ENCODE measurements around the gene MIB1.

MIB1 gene

GRCh38 chr18:21834299-21834660, 93.7 kb downstream of the MIB1 start:
- WGBS (ENCODE audit: insufficient coverage, insufficient read length) = no CpG with 5 or more reads among the region's 3 CpGs
- H3K4me1 ChIP-seq (ENCODE audit: control insufficient read depth, insufficient read depth, low read length) = no peaks in the 10 kb centered on the region

GRCh38 chr18:21841570-21841969, 101.0 kb downstream of the MIB1 start:
- no peak for DNase-seq (ENCODE audit: low read depth, low spot score)
- WGBS (ENCODE audit: insufficient coverage, insufficient read length) = no CpG with 5 or more reads among the region's 1 CpG
- H3K27me3 ChIP-seq (ENCODE audit: control insufficient read depth, insufficient read depth, low read length) = no peaks in the 10 kb centered on the region
- H3K9me3 ChIP-seq (ENCODE audit: control insufficient read depth, insufficient read depth, low read length) = no peaks in the 10 kb centered on the region
- no peak overlapping the region for H3K4me3 ChIP-seq (ENCODE audit: low read length)
- no peaks in the 10 kb centered on the region for H3K4me1 ChIP-seq (ENCODE audit: control insufficient read depth, insufficient read depth, low read length)
- peaks cover 4% of the 10 kb centered on the region; the same call in 1 of the 2 replicates for H3K36me3 ChIP-seq (ENCODE audit: control insufficient read depth, insufficient read depth, low read length)
- H3K27ac ChIP-seq (ENCODE audit: low read length) = no peak overlapping the region

More at GRCh38 chr18:21834299-21834660, 93.7 kb downstream of the MIB1 start:
- Histone ChIP-seq H3K9me3 (ENCODE audit: control insufficient read depth, insufficient read depth, low read length) (no peaks in the 10 kb centered on the region), H3K4me3 (ENCODE audit: low read length) (no peak overlapping the region), H3K27ac (ENCODE audit: low read length) (no peak overlapping the region), H3K36me3 (ENCODE audit: control insufficient read depth, insufficient read depth, low read length) (no peaks in the 10 kb centered on the region), H3K27me3 (ENCODE audit: control insufficient read depth, insufficient read depth, low read length) (no peaks in the 10 kb centered on the region)
- DNase-seq (ENCODE audit: low read depth, low spot score) = no peak

DNA sequence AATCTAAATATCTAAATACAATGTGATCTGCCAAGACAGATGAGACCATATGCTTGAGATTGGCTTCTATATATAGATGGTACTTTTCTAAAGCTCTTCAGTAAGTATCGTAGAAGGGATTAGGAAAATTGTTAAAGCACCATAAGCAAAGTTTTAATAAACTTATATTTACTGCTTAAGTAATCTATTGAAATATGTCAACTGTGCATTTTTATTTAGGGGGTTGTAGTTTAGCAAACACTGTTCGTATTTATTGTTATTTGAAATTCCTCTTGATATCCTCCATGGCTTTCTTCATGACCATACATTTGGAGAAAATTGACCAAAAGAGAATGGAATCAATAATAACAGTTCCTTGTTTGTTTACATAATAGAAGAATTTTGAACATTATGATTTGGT, 102.7 kb downstream of the MIB1 start:
- H3K9me3 ChIP-seq (ENCODE audit: control insufficient read depth, insufficient read depth, low read length) = no peaks in the 10 kb centered on the region
- no peaks in the 10 kb centered on the region for H3K4me1 ChIP-seq (ENCODE audit: control insufficient read depth, insufficient read depth, low read length)
- no peak for DNase-seq (ENCODE audit: low read depth, low spot score)
- H3K4me3 ChIP-seq (ENCODE audit: low read length) = no peak overlapping the region
- WGBS (ENCODE audit: insufficient coverage, insufficient read length) = no CpG with 5 or more reads among the region's 2 CpGs
- H3K27ac ChIP-seq (ENCODE audit: low read length) = no peak overlapping the region
- H3K36me3 ChIP-seq (ENCODE audit: control insufficient read depth, insufficient read depth, low read length) = peaks cover 5% of the 10 kb centered on the region; the same call in 1 of the 2 replicates
- H3K27me3 ChIP-seq (ENCODE audit: control insufficient read depth, insufficient read depth, low read length) = no peaks in the 10 kb centered on the region

- H3K4me3 ChIP-seq (ENCODE audit: low read length) = no peak overlapping the region
- DNase-seq (ENCODE audit: low read depth, low spot score) = no peak
- H3K27ac ChIP-seq (ENCODE audit: low read length) = no peak overlapping the region
- no peaks in the 10 kb centered on the region for H3K4me1 ChIP-seq (ENCODE audit: control insufficient read depth, insufficient read depth, low read length)
- H3K36me3 ChIP-seq (ENCODE audit: control insufficient read depth, insufficient read depth, low read length) = peaks cover 3% of the 10 kb centered on the region; the same call in 1 of the 2 replicates
- H3K9me3 ChIP-seq (ENCODE audit: control insufficient read depth, insufficient read depth, low read length) = no peaks in the 10 kb centered on the region
- no CpG with 5 or more reads among the region's 5 CpGs for WGBS (ENCODE audit: insufficient coverage, insufficient read length)
- H3K27me3 ChIP-seq (ENCODE audit: control insufficient read depth, insufficient read depth, low read length) = no peaks in the 10 kb centered on the region
Measured at GRCh38 chr18:21851327-21851961, 110.9 kb downstream of the MIB1 start.

DNA sequence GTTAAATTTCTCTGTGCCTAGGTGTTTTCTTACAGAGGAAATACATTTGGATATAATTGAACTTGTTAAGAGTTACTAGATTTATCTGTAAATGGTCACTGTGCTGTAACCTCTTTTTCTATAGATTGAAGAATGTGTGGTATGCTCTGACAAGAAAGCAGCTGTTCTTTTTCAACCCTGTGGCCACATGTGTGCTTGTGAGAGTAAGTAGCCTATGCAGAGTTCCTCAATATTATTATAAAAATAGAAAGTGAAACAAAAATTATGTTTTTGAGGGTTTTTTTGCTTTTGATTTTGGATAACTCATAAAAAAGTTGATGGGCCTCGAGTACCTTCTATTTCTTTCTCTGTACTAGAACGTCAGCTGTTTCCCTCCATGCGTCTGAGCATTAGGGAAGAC, 112.4 kb downstream of the MIB1 start:
- Histone ChIP-seq H3K4me3 (ENCODE audit: low read length) (no peak overlapping the region), H3K36me3 (ENCODE audit: control insufficient read depth, insufficient read depth, low read length) (no peaks in the 10 kb centered on the region), H3K27me3 (ENCODE audit: control insufficient read depth, insufficient read depth, low read length) (no peaks in the 10 kb centered on the region), H3K4me1 (ENCODE audit: control insufficient read depth, insufficient read depth, low read length) (no peaks in the 10 kb centered on the region), H3K27ac (ENCODE audit: low read length) (no peak overlapping the region), H3K9me3 (ENCODE audit: control insufficient read depth, insufficient read depth, low read length) (no peaks in the 10 kb centered on the region)
- no CpG with 5 or more reads among the region's 3 CpGs for WGBS (ENCODE audit: insufficient coverage, insufficient read length)
- no peak for DNase-seq (ENCODE audit: low read depth, low spot score)

DNA sequence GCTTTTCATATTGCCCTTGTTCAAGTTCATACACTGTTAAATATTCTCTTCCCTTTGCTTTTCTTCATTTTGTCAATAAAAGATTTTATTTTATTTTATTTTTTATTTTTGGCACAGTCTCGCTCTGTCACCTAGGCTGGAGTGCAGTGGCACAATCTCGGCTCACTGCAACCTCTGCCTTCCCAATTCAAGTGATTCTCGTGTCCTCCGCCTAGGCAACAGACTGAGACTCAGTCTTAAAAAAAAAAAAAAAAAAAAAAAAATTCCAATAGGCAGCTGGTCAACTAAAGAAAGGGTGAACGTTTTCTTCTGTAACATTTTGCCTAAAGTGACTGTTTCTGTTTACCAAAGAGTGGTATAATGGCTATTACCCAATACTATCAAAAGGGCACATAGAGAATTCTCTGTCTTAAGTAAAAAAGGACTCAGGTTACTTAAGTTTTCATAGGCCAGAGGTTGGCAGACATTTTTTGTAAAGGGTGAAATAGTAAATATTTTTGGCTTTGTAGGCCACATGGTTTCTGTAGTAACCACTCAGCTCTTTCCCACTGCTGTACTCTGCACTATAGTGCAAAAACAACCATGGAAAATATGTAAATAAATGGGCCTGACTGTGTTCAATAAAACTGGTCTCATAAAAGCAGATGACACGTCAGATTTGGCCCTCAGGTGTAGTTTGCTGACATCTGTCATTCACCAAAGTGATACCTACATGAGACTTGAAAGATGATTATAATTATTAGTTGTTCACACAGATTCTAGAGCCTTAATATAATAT, 113.4 kb downstream of the MIB1 start:
- DNase-seq (ENCODE audit: low read depth, low spot score) = no peak
- no CpG with 5 or more reads among the region's 6 CpGs for WGBS (ENCODE audit: insufficient coverage, insufficient read length)
- no peaks in the 10 kb centered on the region for H3K27me3 ChIP-seq (ENCODE audit: control insufficient read depth, insufficient read depth, low read length)
- no peaks in the 10 kb centered on the region for H3K36me3 ChIP-seq (ENCODE audit: control insufficient read depth, insufficient read depth, low read length)
- H3K9me3 ChIP-seq (ENCODE audit: control insufficient read depth, insufficient read depth, low read length) = no peaks in the 10 kb centered on the region
- H3K27ac ChIP-seq (ENCODE audit: low read length) = no peak overlapping the region
- H3K4me1 ChIP-seq (ENCODE audit: control insufficient read depth, insufficient read depth, low read length) = no peaks in the 10 kb centered on the region
- no peak overlapping the region for H3K4me3 ChIP-seq (ENCODE audit: low read length)

DNA sequence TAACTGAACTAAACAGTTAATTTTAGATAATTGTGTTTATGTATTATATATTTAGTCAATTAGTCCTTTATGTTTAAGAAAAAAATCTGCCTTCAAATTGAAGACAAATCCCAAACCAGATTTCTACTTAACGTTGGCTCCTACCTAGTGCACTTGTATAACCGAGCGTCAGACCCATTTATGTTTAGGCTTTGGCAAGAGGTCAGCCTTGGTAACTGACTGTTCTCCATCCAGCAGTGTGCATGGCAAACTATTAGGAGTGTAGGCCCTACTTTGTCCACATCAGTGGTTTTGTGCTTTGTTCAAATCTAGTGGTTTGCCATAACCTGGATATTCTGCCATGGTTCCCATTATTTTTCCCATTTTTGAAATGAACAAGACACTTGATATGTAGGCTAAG, 114.8 kb downstream of the MIB1 start:
- WGBS (ENCODE audit: insufficient coverage, insufficient read length) = no CpG with 5 or more reads among the region's 3 CpGs
- no peak for DNase-seq (ENCODE audit: low read depth, low spot score)
- Histone ChIP-seq H3K27ac (ENCODE audit: low read length) (no peak overlapping the region), H3K4me1 (ENCODE audit: control insufficient read depth, insufficient read depth, low read length) (no peaks in the 10 kb centered on the region), H3K36me3 (ENCODE audit: control insufficient read depth, insufficient read depth, low read length) (no peaks in the 10 kb centered on the region), H3K9me3 (ENCODE audit: control insufficient read depth, insufficient read depth, low read length) (no peaks in the 10 kb centered on the region), H3K4me3 (ENCODE audit: low read length) (no peak overlapping the region), H3K27me3 (ENCODE audit: control insufficient read depth, insufficient read depth, low read length) (no peaks in the 10 kb centered on the region)

DNA sequence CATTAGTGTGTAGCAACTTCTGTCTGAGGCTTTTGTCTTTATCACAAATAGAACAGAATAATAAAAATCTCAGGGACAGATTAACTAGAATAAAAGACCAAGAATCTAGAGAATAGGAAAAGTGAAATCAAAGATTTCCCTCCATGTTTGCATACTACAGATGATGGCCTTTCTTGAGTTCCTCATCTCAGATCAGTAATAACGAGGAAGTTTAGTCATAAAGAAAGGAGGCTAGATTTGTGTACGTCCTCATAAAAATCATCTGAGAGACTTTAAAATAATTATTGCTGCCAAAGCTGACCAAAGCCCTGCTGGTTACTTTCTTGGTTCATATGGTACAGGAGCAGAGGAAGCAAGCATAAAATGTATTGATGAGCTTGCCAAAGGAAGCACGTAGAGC, 117.3 kb downstream of the MIB1 start:
- Histone ChIP-seq H3K27ac (ENCODE audit: low read length) (no peak overlapping the region), H3K27me3 (ENCODE audit: control insufficient read depth, insufficient read depth, low read length) (no peaks in the 10 kb centered on the region), H3K9me3 (ENCODE audit: control insufficient read depth, insufficient read depth, low read length) (no peaks in the 10 kb centered on the region), H3K36me3 (ENCODE audit: control insufficient read depth, insufficient read depth, low read length) (no peaks in the 10 kb centered on the region), H3K4me1 (ENCODE audit: control insufficient read depth, insufficient read depth, low read length) (no peaks in the 10 kb centered on the region), H3K4me3 (ENCODE audit: low read length) (no peak overlapping the region)
- DNase-seq (ENCODE audit: low read depth, low spot score) = no peak
- WGBS (ENCODE audit: insufficient coverage, insufficient read length) = no CpG with 5 or more reads among the region's 3 CpGs

GRCh38 chr18:21858544-21858943, 118.0 kb downstream of the MIB1 start:
- H3K9me3 ChIP-seq (ENCODE audit: control insufficient read depth, insufficient read depth, low read length) = no peaks in the 10 kb centered on the region
- no peaks in the 10 kb centered on the region for H3K36me3 ChIP-seq (ENCODE audit: control insufficient read depth, insufficient read depth, low read length)
- DNase-seq (ENCODE audit: low read depth, low spot score) = no peak
- H3K27ac ChIP-seq (ENCODE audit: low read length) = no peak overlapping the region
- H3K4me3 ChIP-seq (ENCODE audit: low read length) = no peak overlapping the region
- no peaks in the 10 kb centered on the region for H3K27me3 ChIP-seq (ENCODE audit: control insufficient read depth, insufficient read depth, low read length)
- WGBS (ENCODE audit: insufficient coverage, insufficient read length) = no CpG with 5 or more reads among the region's 1 CpG
- no peaks in the 10 kb centered on the region for H3K4me1 ChIP-seq (ENCODE audit: control insufficient read depth, insufficient read depth, low read length)

DNA sequence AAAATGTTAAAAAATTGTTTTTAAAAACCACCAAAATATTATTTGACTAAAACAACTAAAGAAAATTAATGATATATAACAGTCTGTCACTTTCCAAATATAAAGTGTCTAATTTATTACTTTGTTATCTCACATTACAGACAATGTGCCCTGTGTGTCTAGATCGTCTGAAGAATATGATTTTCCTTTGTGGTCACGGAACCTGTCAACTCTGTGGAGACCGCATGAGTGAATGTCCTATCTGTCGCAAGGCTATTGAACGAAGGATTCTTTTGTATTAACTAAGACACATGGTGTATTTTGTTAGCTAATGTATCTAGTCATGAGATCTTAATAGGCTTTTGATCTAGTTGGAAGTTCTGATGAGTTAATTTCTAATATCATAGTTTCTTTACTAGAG, 123.8 kb downstream of the MIB1 start:
- Histone ChIP-seq H3K9me3 (ENCODE audit: control insufficient read depth, insufficient read depth, low read length) (no peaks in the 10 kb centered on the region), H3K4me3 (ENCODE audit: low read length) (no peak overlapping the region), H3K27me3 (ENCODE audit: control insufficient read depth, insufficient read depth, low read length) (no peaks in the 10 kb centered on the region), H3K36me3 (ENCODE audit: control insufficient read depth, insufficient read depth, low read length) (no peaks in the 10 kb centered on the region; the same call in 1 of the 2 replicates), H3K27ac (ENCODE audit: low read length) (no peak overlapping the region), H3K4me1 (ENCODE audit: control insufficient read depth, insufficient read depth, low read length) (no peaks in the 10 kb centered on the region)
- no peak for DNase-seq (ENCODE audit: low read depth, low spot score)
- no CpG with 5 or more reads among the region's 5 CpGs for WGBS (ENCODE audit: insufficient coverage, insufficient read length)

DNA sequence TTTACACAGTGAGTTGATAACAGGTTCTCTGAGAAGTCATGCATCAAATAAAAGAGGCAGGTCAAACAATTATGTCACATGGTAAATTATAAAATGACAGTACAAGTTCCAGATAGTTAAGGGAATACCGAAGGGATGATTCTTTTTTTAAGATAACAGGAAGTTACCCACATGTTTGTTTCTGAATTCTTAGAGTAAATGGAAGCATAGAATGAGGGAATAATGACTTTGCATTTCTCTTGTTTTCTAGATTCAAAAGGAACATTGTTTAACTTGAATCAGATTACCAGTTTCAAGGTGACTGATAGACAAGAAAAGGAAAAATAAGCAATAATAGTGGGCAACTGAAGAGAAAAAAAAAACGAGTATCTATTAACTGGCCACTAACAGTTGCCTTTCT, 124.5 kb downstream of the MIB1 start:
- Histone ChIP-seq H3K27me3 (ENCODE audit: control insufficient read depth, insufficient read depth, low read length) (no peaks in the 10 kb centered on the region), H3K9me3 (ENCODE audit: control insufficient read depth, insufficient read depth, low read length) (no peaks in the 10 kb centered on the region), H3K4me1 (ENCODE audit: control insufficient read depth, insufficient read depth, low read length) (no peaks in the 10 kb centered on the region), H3K36me3 (ENCODE audit: control insufficient read depth, insufficient read depth, low read length) (no peaks in the 10 kb centered on the region; the same call in 1 of the 2 replicates), H3K4me3 (ENCODE audit: low read length) (no peak overlapping the region), H3K27ac (ENCODE audit: low read length) (no peak overlapping the region)
- no CpG with 5 or more reads among the region's 2 CpGs for WGBS (ENCODE audit: insufficient coverage, insufficient read length)
- no peak for DNase-seq (ENCODE audit: low read depth, low spot score)
